WTC11 (cell line): ENCODE measurements around the gene ITK. TPM values are rescaled to one million over a fixed set of nuclear protein-coding genes. Genes with fewer than 3 reads are reported as not detected.

Experiments
- ATAC-seq: fragments of 200-7000 bp; cut with Tn5 transposase; 2 replicates; pipeline ENCODE4 v1.10.0; 2021; ENCODE audit warnings: mild to moderate bottlenecking, moderate library complexity
- CTCF ChIA-PET: fragments of 300-600 bp; sonication (Branson Sonifier 250); formaldehyde crosslinking; loops from one replicate; lab custom pipeline; 2021; ENCODE audit warnings: antibody characterized with exemption; lab: Charles Lee
- POLR2A ChIA-PET: fragments of 350-600 bp; sonication (Branson Sonifier 250); formaldehyde crosslinking; loops from one replicate; lab custom pipeline; 2021; ENCODE audit warnings: antibody characterized with exemption; lab: Charles Lee
- DNase-seq: peaks from one replicate; pipeline ENCODE4 v3.0.0; 2021; ENCODE audit warnings: low spot score
- H3K27ac Mint-ChIP-seq: 2 replicates; pipeline ENCODE4 v1.8.0; 2021; ENCODE audit warnings: mixed read lengths
- H3K27me3 Mint-ChIP-seq: 2 replicates; pipeline ENCODE4 v1.8.0; 2021; ENCODE audit warnings: low read depth, mild to moderate bottlenecking, moderate library complexity, mixed read lengths
- H3K36me3 Mint-ChIP-seq: 2 replicates; pipeline ENCODE4 v1.8.0; 2021; ENCODE audit warnings: mixed read lengths
- H3K4me1 Mint-ChIP-seq: 2 replicates; pipeline ENCODE4 v1.8.0; 2022; ENCODE audit warnings: mixed read lengths
- H3K4me3 Mint-ChIP-seq: 2 replicates; pipeline ENCODE4 v1.8.0; 2021; ENCODE audit warnings: mild to moderate bottlenecking, moderate library complexity, mixed read lengths
- H3K9me3 Mint-ChIP-seq: 2 replicates; pipeline ENCODE4 v1.8.0; 2021; ENCODE audit warnings: mixed read lengths
- ESRRA ChIP-seq: sonication (generic); formaldehyde crosslinking; IDR thresholded peaks from 2 replicates; pipeline ENCODE4 v1.8.1; 2022; ENCODE audit warnings: mild to moderate bottlenecking, missing genetic modification reagents, borderline replicate concordance
- ETV6 ChIP-seq: sonication (generic); formaldehyde crosslinking; IDR thresholded peaks from 2 replicates; pipeline ENCODE4 v1.8.1; 2022; ENCODE audit warnings: mild to moderate bottlenecking, missing genetic modification reagents
- GABPB1 ChIP-seq: sonication (generic); formaldehyde crosslinking; IDR thresholded peaks from 2 replicates; pipeline ENCODE4 v1.8.1; 2023; ENCODE audit warnings: mild to moderate bottlenecking, missing genetic modification reagents
- HMGA2 ChIP-seq: fragments of 250-450 bp; sonication (Bioruptor Pico); IDR thresholded peaks from 2 replicates; pipeline ENCODE4 v1.4.0; 2021; ENCODE audit warnings: mild to moderate bottlenecking, moderate library complexity
- NFATC4 ChIP-seq: fragments of 250-450 bp; sonication (Bioruptor Pico); IDR thresholded peaks from 2 replicates; pipeline ENCODE4 v1.9.0; 2021; ENCODE audit warnings: mild to moderate bottlenecking
- NR1H2 ChIP-seq: sonication (generic); formaldehyde crosslinking; IDR thresholded peaks from 2 replicates; pipeline ENCODE4 v1.9.0; 2021; ENCODE audit warnings: mild to moderate bottlenecking, moderate library complexity, missing genetic modification reagents
- NR2C2 ChIP-seq: sonication (generic); formaldehyde crosslinking; IDR thresholded peaks from 2 replicates; pipeline ENCODE4 v1.8.0; 2022; ENCODE audit warnings: mild to moderate bottlenecking, missing genetic modification reagents
- RORB ChIP-seq: fragments of 250-450 bp; sonication (Bioruptor Pico); IDR thresholded peaks from 2 replicates; pipeline ENCODE4 v1.9.0; 2021; ENCODE audit warnings: mild to moderate bottlenecking
- SMAD4 ChIP-seq: sonication (generic); formaldehyde crosslinking; IDR thresholded peaks from 2 replicates; pipeline ENCODE4 v1.8.0; 2022; ENCODE audit warnings: mild to moderate bottlenecking, missing genetic modification reagents
- SP1 ChIP-seq: sonication (generic); formaldehyde crosslinking; conservative IDR thresholded peaks from 2 replicates; pipeline ENCODE4 v1.8.1; 2022; ENCODE audit warnings: missing genetic modification reagents
- TP53 ChIP-seq: sonication (generic); formaldehyde crosslinking; IDR thresholded peaks from 2 replicates; pipeline ENCODE4 v1.8.1; 2023; ENCODE audit warnings: mild to moderate bottlenecking, missing genetic modification reagents
- ZNF219 ChIP-seq: sonication (generic); formaldehyde crosslinking; IDR thresholded peaks from 2 replicates; pipeline ENCODE4 v1.8.0; 2023; ENCODE audit warnings: missing genetic modification reagents, mild to moderate bottlenecking, borderline replicate concordance
- ZNF396 ChIP-seq: fragments of 250-450 bp; sonication (Bioruptor Pico); IDR thresholded peaks from 2 replicates; pipeline ENCODE4 v1.8.0; 2021; ENCODE audit warnings: mild to moderate bottlenecking, moderate library complexity, borderline replicate concordance
- total RNA-seq: library from RNA; stranded (reverse); gene quantifications from 3 replicates; pipeline ENCODE4 v1.2.3, GENCODE V29; 2021
- TF ChIP-seq, protein P1 (sequence below): sonication (generic); formaldehyde crosslinking; IDR thresholded peaks from 2 replicates; pipeline ENCODE4 v1.8.0; 2022; ENCODE audit warnings: mild to moderate bottlenecking, missing genetic modification reagents
- TF ChIP-seq, protein P2 (sequence below): sonication (generic); formaldehyde crosslinking; IDR thresholded peaks from 2 replicates; pipeline ENCODE4 v1.8.0; 2023; ENCODE audit warnings: mild to moderate bottlenecking, missing genetic modification reagents
- TF ChIP-seq, protein P3 (sequence below): sonication (generic); formaldehyde crosslinking; IDR thresholded peaks from 2 replicates; pipeline ENCODE4 v1.8.1; 2022; ENCODE audit warnings: mild to moderate bottlenecking, missing genetic modification reagents, moderate library complexity, borderline replicate concordance
- TF ChIP-seq, protein P4 (sequence below): sonication (generic); formaldehyde crosslinking; IDR thresholded peaks from 2 replicates; pipeline ENCODE4 v1.8.1; 2023; ENCODE audit warnings: mild to moderate bottlenecking, missing genetic modification reagents, borderline replicate concordance
- TF ChIP-seq, protein P5 (sequence below): sonication (generic); formaldehyde crosslinking; IDR thresholded peaks from 2 replicates; pipeline ENCODE4 v1.8.0; 2022; ENCODE audit warnings: mild to moderate bottlenecking, missing genetic modification reagents
- TF ChIP-seq, protein P6 (sequence below): fragments of 250-450 bp; sonication (Bioruptor Pico); IDR thresholded peaks from 2 replicates; pipeline ENCODE4 v1.9.0; 2021; ENCODE audit warnings: mild to moderate bottlenecking

ITK gene
- total RNA-seq, 1 experiment from 2014 or later = 0.52 TPM

DNA sequence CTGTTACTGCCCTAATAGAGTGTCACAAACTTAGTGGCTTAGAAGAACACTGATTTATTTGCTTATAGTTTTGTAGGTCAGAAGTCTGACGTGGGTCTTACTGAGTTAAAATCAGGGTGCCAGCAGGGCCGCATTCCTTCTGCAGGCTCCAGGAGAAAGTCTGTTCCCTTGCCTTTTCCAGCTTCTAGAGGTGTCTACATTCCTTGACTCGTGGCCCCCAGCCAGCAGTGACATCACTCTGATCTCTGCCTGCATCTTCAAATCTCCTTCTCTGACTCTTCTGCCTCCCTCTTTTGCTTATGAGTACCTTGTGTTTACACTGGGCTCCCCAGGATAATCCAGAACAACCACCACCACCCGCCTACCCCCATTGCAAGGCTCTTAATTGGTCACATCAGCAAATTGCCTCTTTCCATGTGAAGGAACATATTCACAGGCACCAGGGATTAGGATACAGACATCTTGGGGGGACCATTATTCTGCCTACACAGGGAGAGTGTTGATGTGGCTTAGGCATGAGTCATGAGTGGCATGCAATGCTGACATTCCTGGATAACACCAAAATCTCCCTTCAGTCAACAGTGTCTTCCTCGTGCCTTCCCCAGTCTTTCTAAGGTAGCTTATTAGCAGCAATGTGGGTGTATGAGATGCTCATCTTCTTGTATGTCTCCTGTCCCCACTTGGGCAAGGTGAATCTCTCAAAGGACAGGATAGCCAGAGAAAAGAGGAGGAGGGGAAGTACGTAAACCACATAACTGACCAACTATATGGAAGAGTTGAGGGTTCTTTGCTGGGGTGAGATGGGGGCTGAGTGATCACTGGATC lies 109.7 kb downstream of the ITK start (continued):
- TF ChIP-seq SMAD4 (CRISPR knock-in tag) = no peak
- TF ChIP-seq, protein P1, sequence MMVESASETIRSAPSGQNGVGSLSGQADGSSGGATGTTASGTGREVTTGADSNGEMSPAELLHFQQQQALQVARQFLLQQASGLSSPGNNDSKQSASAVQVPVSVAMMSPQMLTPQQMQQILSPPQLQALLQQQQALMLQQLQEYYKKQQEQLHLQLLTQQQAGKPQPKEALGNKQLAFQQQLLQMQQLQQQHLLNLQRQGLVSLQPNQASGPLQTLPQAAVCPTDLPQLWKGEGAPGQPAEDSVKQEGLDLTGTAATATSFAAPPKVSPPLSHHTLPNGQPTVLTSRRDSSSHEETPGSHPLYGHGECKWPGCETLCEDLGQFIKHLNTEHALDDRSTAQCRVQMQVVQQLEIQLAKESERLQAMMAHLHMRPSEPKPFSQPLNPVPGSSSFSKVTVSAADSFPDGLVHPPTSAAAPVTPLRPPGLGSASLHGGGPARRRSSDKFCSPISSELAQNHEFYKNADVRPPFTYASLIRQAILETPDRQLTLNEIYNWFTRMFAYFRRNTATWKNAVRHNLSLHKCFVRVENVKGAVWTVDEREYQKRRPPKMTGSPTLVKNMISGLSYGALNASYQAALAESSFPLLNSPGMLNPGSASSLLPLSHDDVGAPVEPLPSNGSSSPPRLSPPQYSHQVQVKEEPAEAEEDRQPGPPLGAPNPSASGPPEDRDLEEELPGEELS (CRISPR knock-in tag) = no peak
- no peak for TF ChIP-seq ZNF219 (CRISPR knock-in tag)
- no peak for TF ChIP-seq SP1 (CRISPR knock-in tag)
- TF ChIP-seq ZNF396 (CRISPR knock-in tag) = no peak

DNA sequence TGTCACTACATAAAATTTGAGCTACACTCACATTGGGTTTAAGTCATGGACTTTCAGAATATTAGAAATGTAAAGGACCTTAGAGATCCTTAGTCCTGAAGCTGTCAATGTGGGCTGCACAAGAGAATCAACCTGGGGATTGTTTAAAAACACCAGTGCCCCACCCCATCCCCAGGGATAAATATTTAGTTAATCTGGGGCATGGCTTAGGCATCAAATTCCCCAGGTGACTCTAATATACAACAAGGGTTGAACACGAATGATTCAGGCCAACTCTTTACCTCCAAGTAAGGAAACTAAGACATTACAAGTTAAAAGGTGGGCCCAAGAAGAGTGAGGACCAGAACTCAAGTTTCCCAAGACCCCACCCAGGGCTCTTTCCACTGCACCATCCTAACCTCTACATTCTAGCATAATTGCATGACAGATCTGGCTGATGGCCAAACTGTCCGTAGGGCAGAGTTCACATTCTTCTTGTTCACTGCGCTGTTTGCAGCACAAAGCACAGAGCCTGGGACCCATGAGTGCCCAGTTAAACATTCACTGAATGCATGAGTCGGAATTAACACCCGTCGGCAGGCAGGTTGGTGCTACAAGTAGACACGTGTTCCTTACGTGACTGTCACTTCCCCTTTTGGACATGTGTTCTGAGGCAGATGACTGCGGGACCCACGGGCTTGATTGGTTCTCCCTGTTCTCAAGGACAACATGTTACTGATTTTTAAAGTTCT lies 110.5 kb downstream of the ITK start:
- Mint-ChIP-seq H3K4me3 (no peak overlapping the region), H3K36me3 (peaks cover 31% of the 10 kb centered on the region), H3K9me3 (no peaks in the 10 kb centered on the region)
- no peak for DNase-seq
- POLR2A ChIA-PET = no interaction called here
- TF ChIP-seq, protein P2, sequence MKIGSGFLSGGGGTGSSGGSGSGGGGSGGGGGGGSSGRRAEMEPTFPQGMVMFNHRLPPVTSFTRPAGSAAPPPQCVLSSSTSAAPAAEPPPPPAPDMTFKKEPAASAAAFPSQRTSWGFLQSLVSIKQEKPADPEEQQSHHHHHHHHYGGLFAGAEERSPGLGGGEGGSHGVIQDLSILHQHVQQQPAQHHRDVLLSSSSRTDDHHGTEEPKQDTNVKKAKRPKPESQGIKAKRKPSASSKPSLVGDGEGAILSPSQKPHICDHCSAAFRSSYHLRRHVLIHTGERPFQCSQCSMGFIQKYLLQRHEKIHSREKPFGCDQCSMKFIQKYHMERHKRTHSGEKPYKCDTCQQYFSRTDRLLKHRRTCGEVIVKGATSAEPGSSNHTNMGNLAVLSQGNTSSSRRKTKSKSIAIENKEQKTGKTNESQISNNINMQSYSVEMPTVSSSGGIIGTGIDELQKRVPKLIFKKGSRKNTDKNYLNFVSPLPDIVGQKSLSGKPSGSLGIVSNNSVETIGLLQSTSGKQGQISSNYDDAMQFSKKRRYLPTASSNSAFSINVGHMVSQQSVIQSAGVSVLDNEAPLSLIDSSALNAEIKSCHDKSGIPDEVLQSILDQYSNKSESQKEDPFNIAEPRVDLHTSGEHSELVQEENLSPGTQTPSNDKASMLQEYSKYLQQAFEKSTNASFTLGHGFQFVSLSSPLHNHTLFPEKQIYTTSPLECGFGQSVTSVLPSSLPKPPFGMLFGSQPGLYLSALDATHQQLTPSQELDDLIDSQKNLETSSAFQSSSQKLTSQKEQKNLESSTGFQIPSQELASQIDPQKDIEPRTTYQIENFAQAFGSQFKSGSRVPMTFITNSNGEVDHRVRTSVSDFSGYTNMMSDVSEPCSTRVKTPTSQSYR = no peak
- TF ChIP-seq GABPB1 (CRISPR knock-in tag) = peak; percentile 88
- TF ChIP-seq, all 79 proteins: peak for 1
- Mint-ChIP-seq H3K27ac (no peak overlapping the region), H3K27me3 (no peaks in the 10 kb centered on the region), H3K4me1 (no peaks in the 10 kb centered on the region)
- ATAC-seq = no peak
- CTCF ChIA-PET = no interaction called here

DNA sequence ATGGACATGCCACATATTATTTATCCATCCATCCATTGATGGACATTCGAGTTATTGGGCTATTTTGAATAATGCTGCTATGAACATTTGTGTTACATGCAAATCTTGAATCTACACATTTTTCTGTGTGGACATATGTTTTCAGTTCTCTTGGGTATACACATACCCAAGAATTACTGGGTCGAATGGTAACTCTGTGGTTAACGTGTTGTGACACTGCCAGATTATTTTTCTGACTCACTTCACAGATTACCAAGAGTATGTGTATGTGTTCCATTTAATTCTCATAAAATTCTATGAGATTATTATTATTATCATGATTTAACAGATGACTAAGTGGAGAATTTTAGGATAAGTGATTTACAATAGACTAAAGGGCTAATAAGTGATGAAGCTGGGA lies 112.0 kb downstream of the ITK start:
- no peak for DNase-seq
- no peak overlapping the region for H3K4me3 Mint-ChIP-seq
- no peak overlapping the region for H3K27ac Mint-ChIP-seq
- H3K36me3 Mint-ChIP-seq = peaks cover 33% of the 10 kb centered on the region
- no peak for ATAC-seq
- no peaks in the 10 kb centered on the region for H3K27me3 Mint-ChIP-seq
- no peaks in the 10 kb centered on the region for H3K9me3 Mint-ChIP-seq
- H3K4me1 Mint-ChIP-seq = no peaks in the 10 kb centered on the region
- ChIA-PET CTCF (no interaction called here), POLR2A (no interaction called here)
- TF ChIP-seq, protein P3, sequence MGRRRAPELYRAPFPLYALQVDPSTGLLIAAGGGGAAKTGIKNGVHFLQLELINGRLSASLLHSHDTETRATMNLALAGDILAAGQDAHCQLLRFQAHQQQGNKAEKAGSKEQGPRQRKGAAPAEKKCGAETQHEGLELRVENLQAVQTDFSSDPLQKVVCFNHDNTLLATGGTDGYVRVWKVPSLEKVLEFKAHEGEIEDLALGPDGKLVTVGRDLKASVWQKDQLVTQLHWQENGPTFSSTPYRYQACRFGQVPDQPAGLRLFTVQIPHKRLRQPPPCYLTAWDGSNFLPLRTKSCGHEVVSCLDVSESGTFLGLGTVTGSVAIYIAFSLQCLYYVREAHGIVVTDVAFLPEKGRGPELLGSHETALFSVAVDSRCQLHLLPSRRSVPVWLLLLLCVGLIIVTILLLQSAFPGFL = no peak
- no peak for TF ChIP-seq ETV6 (CRISPR knock-in tag)
- TF ChIP-seq, protein P4, sequence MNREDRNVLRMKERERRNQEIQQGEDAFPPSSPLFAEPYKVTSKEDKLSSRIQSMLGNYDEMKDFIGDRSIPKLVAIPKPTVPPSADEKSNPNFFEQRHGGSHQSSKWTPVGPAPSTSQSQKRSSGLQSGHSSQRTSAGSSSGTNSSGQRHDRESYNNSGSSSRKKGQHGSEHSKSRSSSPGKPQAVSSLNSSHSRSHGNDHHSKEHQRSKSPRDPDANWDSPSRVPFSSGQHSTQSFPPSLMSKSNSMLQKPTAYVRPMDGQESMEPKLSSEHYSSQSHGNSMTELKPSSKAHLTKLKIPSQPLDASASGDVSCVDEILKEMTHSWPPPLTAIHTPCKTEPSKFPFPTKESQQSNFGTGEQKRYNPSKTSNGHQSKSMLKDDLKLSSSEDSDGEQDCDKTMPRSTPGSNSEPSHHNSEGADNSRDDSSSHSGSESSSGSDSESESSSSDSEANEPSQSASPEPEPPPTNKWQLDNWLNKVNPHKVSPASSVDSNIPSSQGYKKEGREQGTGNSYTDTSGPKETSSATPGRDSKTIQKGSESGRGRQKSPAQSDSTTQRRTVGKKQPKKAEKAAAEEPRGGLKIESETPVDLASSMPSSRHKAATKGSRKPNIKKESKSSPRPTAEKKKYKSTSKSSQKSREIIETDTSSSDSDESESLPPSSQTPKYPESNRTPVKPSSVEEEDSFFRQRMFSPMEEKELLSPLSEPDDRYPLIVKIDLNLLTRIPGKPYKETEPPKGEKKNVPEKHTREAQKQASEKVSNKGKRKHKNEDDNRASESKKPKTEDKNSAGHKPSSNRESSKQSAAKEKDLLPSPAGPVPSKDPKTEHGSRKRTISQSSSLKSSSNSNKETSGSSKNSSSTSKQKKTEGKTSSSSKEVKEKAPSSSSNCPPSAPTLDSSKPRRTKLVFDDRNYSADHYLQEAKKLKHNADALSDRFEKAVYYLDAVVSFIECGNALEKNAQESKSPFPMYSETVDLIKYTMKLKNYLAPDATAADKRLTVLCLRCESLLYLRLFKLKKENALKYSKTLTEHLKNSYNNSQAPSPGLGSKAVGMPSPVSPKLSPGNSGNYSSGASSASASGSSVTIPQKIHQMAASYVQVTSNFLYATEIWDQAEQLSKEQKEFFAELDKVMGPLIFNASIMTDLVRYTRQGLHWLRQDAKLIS (CRISPR knock-in tag) = no peak
- no peak for TF ChIP-seq ESRRA (CRISPR knock-in tag)
- no peak for TF ChIP-seq TP53 (CRISPR knock-in tag)
- TF ChIP-seq, protein P5, sequence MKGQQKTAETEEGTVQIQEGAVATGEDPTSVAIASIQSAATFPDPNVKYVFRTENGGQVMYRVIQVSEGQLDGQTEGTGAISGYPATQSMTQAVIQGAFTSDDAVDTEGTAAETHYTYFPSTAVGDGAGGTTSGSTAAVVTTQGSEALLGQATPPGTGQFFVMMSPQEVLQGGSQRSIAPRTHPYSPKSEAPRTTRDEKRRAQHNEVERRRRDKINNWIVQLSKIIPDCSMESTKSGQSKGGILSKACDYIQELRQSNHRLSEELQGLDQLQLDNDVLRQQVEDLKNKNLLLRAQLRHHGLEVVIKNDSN (CRISPR knock-in tag) = no peak
- TF ChIP-seq, protein P6, sequence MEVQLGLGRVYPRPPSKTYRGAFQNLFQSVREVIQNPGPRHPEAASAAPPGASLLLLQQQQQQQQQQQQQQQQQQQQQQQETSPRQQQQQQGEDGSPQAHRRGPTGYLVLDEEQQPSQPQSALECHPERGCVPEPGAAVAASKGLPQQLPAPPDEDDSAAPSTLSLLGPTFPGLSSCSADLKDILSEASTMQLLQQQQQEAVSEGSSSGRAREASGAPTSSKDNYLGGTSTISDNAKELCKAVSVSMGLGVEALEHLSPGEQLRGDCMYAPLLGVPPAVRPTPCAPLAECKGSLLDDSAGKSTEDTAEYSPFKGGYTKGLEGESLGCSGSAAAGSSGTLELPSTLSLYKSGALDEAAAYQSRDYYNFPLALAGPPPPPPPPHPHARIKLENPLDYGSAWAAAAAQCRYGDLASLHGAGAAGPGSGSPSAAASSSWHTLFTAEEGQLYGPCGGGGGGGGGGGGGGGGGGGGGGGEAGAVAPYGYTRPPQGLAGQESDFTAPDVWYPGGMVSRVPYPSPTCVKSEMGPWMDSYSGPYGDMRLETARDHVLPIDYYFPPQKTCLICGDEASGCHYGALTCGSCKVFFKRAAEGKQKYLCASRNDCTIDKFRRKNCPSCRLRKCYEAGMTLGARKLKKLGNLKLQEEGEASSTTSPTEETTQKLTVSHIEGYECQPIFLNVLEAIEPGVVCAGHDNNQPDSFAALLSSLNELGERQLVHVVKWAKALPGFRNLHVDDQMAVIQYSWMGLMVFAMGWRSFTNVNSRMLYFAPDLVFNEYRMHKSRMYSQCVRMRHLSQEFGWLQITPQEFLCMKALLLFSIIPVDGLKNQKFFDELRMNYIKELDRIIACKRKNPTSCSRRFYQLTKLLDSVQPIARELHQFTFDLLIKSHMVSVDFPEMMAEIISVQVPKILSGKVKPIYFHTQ (CRISPR knock-in tag) = no peak
- no peak for TF ChIP-seq RORB (CRISPR knock-in tag)
- no peak for TF ChIP-seq HMGA2 (CRISPR knock-in tag)
- TF ChIP-seq NFATC4 = no peak
- TF ChIP-seq NR2C2 (CRISPR knock-in tag) = no peak
- TF ChIP-seq NR1H2 (CRISPR knock-in tag) = no peak
